SKM-1 treated with dmso at 0.1 percent for 144 hours (cell line): ENCODE measurements around the gene LRRC52.

Experiments used
- DNase-seq: peaks from one replicate; lab custom pipeline; 2025; ENCODE audit not compliant: unreplicated experiment; lab: John Stamatoyannopoulos, UW

The LRRC52 gene

DNA sequence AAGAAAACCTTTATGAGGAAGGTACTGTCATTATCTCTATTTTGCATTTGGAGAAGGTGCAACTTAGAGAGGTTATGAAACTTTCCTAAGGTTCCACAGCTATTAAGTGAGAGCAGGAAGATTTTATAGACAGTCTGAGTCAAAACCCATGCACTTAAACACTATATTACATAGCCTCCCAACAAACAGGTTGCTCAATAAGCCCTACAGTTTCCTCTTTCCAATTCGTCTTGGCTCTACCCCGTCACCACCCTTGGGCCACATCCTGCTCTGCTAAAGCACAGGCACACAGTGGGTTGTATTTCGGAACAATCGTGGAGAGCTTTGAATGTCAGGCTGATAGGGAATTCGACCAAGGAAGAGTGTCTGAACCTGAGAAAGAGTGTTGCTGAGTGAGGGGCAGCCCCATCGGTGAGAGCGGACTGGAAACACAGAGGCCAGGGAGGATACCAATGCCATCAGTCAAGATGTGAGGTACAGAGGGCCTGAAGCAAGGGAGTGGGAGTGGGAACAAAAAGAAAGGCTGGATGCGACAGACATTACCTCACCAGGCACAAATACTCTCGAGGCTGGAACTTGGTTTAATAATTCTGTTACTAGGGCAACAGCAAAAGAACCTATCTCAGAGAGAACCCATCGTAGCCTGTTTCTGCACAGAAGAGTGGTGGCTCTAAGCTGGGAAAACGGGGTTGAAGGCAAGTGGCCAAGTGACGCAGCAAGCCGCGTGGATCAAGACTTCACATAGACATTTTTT, 6.3 kb upstream of the LRRC52 start:
- peak; percentile 9 for DNase-seq

DNA sequence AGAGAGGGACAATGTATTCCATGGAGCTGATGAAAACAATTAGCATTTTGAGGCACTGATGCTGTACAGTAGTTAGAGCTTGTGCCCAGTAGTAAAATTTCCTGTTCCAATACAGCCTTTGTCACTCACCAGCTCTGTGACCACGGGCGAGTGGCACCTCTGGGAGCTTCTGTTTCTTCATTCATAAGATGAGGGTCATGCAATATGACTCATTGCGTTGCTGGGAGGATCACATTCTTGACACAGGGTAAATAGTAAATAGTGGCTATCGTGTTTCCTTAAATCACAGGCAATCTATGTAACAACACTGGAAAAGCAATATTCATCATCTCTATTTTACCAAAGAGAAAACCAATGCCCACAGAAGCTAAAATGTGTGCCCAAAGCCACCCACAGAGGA, 4.5 kb upstream of the LRRC52 start:
- no peak for DNase-seq

DNA sequence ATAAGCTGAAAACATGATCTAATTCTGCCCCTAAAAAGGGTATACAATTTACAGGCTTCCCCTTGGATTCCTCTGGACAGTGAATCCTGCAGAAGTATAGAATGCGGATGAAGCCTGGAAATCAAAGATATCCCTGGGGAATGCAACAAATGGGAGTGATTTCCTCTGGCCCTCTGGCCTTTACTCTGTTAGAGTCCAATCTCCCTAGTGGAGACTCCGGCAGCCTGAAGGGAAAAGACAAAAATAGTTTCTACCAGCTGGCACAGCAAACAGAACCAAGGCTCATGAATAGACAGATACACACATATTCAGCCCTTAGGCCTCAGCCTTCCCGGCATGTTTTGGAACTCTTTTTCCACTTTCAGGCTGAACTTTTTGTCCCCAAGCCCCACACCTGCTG, 3.9 kb upstream of the LRRC52 start:
- DNase-seq: no peak

DNA sequence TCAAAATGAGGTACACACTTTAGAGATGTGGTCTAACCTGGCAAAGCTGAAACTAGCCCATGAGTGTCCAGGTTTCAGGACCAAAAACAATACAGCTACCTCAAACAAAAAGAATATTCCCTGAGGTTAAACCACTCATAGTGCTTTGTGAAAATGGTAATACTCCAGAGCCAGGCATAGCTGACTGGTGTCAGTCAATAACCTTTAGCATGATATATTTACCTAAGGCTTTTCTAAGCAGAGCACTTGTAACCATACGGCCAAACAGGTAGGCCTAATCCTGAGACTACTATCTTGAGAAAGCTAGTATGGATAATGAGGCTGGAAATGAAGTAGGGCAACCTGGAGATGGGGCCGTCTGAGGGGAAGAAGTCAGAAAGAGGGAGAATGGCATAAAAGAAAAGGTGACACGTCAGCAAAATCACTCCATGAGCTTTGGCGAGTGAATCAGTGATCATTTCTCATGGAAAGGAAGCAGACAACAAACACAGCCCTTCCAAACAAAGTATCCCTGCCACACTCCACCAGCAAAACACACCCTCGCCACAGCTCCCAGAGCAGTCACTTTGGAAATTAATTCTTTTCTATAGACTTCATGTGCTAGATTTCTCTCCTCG, 1.7 kb upstream of the LRRC52 start:
- no peak for DNase-seq

DNA sequence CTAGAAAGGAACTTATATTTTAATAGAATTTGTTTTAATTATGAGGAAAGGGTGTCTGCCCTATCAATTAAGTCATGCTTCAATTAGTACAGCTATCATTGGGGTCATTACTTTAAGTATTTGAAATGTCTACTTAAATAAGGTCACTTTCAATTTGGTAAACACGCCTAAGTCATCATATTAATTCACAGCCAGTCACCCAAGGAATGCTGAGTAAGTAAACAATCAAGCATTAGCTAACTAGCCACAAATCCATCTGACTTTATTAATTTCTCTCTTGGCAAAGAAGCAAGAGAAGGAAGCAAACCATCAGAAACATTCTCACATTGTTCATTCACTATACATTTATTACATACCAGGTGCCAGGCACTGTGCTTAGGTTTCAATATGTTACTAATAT, 1.2 kb upstream of the LRRC52 start:
- DNase-seq: no peak

DNA sequence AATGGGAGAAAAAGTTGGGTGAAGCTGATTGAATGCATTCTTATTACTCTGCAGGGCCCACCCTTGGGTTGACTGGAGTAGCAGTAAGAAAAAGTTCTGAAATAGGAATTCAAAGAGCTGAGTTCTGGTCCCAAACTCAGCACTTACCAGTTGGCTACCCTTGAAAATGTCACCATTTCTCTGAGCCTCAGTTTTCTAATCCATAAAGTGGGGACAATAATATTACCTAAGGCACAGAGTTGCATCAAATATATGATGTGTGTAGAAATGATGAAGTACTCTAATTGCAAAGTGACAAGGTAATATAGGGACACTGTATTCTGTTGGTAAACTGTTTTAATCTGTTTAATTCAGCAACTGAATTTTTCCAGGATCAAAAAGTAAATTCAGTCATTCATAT, 1.2 kb downstream of the LRRC52 start:
- no peak for DNase-seq

DNA sequence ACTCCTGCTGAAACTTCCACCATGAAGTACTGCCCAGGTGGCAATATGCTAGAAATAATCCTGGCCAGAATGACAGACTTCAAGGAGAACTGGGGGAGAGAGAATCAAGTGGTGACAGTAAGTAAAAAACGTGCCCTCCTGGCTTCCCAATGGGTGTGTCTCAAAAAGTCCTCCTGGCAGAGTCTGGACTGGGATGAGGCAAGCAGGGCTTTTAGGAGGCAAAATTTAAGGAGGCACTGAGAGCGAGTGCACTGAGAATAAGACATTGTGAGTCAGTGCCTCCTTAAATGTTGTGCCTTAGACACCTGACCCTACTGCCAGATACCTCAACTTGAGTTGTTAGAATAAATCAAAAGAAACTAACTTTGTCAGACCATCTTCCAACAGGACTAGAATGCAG, 2.2 kb downstream of the LRRC52 start:
- DNase-seq: no peak

DNA sequence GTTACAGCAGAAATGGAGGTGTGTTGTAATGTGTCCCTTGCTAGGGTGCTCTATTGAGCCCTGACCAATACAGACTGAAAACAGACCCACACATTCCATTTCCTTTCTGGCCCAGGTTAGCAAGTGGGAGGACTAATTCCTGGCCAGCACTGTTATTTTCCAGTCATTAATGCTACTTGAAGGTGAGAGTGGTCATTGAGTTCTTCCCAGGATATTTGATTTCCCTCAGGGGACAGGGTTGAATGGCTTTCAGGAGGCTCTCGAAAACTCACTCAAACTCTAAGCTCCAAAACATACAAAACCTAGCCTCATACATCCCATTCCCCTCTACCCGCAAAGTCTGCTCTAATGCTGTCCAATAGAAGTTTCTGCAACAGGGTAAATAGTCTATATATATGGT, 6.2 kb downstream of the LRRC52 start:
- DNase-seq: no peak

DNA sequence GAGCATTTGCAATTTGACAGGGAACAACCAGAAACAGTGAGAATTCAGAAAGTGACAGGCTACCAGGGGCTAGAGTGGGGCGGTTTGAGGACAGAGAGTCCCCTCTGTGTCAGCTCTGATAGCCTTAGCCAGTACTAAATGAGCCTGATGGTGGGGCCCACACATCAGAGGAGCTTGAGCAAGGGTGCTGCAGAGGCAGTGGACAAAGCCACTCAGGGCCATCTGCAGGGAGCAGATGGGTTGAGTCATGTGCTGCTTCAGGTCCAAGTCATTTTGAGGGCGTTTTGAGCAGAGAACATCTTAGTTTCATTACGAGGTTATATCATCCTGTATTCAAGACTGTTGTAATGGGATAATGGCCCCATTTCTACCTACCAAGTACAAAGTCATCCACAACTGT, 7.7 kb downstream of the LRRC52 start:
- DNase-seq: no peak

DNA sequence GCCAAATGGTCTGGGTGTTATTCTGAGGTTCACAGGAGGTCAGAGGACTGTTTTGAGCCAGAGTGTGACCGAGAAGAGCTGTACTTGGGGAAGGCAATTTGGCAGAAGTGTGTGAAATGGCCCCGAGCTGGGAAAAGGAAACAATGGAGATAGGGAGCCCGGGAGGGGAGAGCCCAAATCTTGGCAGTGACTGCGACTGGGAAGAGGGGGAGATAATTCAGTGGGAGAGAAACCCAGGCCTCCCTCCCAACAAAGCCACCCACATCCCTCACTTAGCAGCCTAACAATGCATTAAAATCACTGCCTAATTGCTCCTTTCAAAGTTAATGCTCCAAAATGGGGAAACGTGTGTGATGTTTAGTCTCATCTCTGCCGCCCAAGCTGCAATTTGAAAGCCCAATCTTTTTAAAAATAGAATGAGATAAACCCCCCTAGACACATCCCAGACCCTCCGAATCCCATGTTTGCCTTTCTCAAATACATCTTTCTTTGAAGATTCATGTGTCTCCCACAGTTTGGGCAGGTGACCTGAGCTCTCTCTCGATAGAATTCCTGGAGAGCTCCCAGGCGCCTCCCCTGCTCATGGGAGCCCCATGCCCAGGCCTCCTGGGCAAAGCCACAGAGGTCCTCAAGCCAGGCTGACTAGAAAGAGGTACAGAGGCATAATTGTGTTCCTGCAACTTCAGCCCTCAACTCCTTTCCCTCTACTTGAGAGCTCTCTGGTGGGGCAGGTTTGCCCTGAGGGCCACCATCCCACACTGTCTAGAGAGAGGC, 17.3 kb downstream of the LRRC52 start:
- no peak for DNase-seq

DNA sequence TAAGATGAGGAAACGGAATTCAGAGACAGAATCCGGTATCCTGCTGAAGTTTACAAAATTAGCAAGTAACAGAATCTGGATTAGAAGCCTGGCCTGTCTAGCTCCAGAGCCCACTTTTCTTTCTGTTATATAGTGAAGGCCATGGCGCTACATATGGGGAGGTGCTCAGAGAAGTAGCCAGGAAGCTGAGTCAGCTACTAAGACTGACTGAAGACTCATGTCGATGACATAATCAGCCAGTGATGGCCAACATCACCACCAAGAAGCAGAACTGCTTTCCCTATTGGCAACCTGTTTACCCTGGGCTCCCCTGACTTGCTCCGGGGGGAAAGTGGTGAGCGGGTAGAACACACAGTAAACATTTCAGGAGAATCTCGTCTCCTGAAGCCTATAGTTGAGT, 18.8 kb downstream of the LRRC52 start:
- DNase-seq: no peak

DNA sequence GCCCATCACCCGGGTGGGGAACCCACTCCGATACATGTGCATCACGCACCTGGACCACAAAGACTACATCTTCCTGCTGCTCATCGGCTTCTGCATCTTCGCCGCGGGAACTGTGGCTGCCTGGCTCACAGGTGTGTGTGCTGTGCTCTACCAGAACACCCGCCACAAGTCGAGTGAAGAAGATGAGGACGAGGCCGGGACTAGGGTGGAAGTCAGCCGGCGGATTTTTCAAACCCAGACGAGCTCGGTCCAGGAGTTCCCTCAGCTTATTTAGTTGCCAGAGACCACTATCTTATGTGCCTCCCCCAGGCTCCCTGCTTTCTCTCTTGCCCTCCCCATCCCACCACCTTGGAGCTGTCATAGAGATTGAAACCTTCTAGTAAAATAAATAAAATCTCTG, 19.8 kb downstream of the LRRC52 start:
- DNase-seq: no peak

DNA sequence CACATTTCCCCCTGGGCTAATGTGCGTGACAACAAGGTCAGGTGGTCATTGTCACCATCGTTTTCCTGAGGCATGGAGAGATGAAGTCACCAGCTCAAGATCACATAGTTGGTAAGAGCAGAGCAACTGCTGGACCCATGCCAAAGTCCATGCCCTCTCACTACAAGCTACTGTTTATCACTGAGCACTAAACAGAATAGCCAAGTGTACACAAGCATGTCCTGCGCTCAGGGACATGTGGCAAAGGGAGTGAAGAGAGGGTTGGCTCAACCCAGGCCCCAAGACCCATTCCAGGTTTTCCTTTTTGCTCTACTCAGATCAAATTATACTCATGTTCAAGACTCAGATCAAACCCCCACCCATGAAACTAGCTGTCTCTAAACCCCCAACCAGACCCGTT, 20.8 kb downstream of the LRRC52 start:
- DNase-seq: no peak

DNA sequence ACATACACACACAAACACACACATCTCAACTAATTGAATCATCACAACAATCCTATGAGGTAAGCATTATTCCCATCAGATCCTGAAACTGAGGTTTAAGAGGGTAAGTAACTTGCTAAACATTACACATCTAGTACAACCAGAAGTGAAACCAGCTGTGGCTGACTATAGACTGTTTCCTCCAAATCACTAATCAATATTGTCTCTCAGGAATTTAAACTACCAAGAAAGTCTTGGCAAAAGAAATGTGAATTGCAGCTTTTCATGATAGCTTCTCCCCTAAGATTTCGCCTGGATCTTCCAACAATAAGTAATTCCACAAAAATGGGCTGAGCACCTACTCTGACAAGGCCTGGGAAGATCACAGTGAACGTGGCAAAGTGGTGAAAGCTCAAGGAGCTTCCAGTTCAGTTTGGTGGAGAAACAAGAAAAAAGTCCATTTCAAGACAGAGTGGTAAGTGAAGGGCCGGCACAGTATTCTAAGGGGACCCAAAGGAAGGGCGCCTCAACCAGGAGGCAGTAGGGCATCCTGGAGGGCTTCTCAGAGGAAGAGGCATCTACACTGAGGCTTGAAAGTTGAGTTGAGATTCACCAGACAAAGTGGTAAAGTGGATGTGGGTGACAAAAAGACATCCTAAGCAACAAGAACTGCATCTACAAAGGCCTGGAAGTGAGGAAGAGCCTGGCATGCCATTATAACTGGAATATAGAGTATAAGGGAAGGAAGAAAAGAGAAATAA, 22.1 kb downstream of the LRRC52 start:
- DNase-seq: no peak

DNA sequence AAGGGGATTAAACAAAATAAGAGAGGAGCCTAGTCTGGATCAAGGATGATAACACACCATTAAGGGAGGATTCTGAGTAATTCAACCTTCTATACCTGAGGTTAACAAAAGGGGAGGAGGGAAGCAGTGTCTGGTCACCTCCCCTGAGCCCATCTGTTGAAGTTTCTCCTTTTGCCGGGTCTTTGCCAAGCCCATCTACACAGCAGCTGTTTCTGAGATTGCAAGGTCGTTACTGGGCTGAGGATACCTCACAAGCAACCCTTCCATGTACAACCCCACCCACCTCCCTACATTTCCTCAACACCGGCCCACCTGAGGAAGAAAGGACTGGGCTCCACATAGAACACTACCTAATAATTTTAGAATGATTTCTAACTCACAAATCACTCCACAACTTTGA, 26.3 kb downstream of the LRRC52 start:
- no peak for DNase-seq

DNA sequence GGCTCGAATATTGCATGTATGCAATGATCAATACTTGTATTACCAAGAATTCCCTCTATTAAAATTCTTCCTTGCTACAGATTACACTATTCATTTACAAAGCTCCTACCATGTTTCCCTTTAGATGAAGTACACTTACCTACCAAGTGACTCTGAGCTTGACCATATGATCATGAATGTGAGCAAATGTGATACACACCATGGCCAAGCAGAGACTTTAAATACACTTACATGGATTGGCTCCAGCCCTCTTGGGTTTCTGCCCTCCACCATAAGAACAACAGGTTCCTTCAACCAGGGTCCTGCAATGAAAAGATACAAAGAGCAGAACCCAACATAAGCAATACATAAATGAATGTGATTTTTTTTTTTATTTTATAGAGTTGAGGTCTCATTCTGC, 30.0 kb downstream of the LRRC52 start:
- DNase-seq: no peak

DNA sequence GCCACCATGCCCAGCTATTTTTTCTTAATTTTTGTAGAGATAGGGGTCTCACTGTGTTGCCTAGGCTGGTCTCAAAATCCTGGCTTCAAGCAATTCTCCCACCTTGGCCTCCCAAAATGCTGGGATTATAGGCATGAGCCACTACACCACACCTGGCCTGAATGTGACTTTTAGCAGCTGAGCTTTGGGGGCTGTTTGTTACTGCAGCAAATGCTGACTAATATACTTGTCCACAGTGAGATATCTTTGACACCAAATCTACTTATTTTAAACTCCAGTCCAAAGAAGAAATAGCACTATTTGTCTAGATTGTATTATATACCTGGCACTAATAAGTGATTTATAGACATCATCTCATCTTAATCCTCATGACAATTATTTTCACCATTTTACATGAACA, 30.5 kb downstream of the LRRC52 start:
- no peak for DNase-seq

DNA sequence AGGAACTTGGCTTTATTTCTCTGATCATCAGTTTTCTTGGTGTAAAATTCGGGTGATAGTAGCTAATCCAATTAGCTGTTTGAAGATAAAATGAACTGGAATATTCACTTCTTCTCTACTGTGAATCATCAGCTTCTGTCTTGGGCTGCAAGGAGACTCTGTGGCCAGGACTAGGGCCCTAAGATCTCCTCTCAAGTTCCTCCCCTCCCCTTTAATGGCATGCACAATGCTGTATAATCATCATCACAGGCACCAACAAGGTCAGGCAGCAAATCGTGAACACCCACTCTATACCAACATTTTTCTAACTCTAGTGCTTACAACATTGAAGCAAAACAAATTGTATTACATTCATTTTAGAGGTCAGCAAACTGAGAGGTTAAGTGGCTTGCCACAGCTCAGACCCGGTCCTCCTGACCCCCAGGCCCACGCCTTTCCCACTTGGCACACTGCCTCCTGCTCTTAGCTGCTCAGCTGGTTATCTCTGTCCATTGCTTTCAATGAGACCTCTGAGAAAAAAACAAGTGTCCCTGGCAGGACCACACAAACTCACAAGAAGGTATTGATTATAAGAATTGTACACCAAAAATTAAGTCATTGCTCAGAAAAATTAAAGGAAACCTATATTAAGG, 31.8 kb downstream of the LRRC52 start:
- no peak for DNase-seq

DNA sequence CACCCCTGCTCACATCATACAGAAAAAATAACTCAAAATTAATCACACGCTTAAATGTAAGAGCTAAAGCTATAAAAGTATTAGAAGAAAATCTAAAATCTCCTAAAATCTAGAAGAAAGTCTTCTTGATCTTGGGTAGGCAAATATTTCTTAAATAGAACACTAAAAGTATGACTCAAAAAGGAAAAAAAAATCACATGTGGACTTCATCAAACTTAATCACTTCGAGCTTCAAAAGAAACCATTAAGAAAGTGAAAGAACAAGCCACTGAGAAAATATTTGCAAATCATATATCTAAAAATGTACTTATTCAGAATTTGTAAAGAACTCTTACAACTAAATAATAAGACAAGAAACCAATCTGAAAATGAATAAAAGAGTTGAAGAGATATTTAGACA, 32.7 kb downstream of the LRRC52 start:
- DNase-seq: no peak

DNA sequence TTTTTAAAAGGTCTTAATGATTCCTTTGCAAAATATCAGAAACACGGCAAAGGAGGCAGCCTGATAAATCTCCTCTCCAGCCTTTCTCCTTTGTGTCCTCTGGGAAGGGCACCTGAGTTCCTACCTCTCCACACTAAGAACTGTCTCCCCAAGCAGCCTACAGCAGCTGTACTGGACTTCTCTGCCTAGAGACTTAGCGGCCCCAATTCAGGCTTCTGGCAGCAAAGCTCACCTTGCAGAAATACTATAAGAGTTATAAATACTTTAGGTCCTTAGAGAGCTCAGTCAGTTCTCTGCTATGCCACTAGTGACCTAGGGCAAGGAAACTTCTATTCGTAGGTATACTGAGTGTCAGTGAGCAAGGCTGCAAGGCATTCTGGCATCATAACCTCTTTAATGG, 33.9 kb downstream of the LRRC52 start:
- no peak for DNase-seq
